A673 (cell line): ENCODE results near the gene ST7. TPM values are rescaled to one million over a fixed set of nuclear protein-coding genes. Genes with fewer than 3 reads are reported as not detected.

Experiments used
- BruUV-seq: library from RNA; stranded (reverse); fragments of 400-500 nt; replicated peaks from 2 replicates; lab custom pipeline; 2021; lab: Mats Ljungman, UMichigan
- CTCF ChIA-PET: fragments of 300-600 bp; sonication (Branson Sonifier 250); formaldehyde crosslinking; loops from one replicate; lab custom pipeline; 2022; ENCODE audit warnings: antibody characterized with exemption; lab: Charles Lee
- POLR2A ChIA-PET: fragments of 300-600 bp; sonication (Branson Sonifier 250); formaldehyde crosslinking; loops from one replicate; lab custom pipeline; 2022; ENCODE audit warnings: antibody characterized with exemption; ENCODE audit not compliant: low non-redundant PET; lab: Charles Lee
- DNase-seq: peaks from one replicate; pipeline ENCODE4 v3.0.0-alpha.2; 2015; ENCODE audit warnings: low spot score
- H3K27ac ChIP-seq: fragments of 200-600 bp; sonication (generic); 2 replicates; pipeline ENCODE4 v1.5.1; 2016; ENCODE audit warnings: mixed run types, low read depth, mild to moderate bottlenecking, mixed read lengths, antibody characterized with exemption, low read length; ENCODE audit not compliant: poor library complexity, severe bottlenecking
- H3K27me3 ChIP-seq: fragments of 200-600 bp; sonication (generic); replicated peaks from 2 replicates; pipeline ENCODE4 v1.6.1; 2017; ENCODE audit warnings: mixed run types, low read depth, mild to moderate bottlenecking, mixed read lengths, antibody characterized with exemption, low read length; ENCODE audit not compliant: insufficient read depth, poor library complexity
- H3K36me3 ChIP-seq: fragments of 200-600 bp; sonication (generic); 2 replicates; pipeline ENCODE4 v1.6.1; 2016; ENCODE audit warnings: mixed run types, mild to moderate bottlenecking, mixed read lengths, antibody characterized with exemption, low read length; ENCODE audit not compliant: insufficient read depth, poor library complexity, severe bottlenecking
- H3K4me1 ChIP-seq: fragments of 200-600 bp; sonication (generic); 2 replicates; pipeline ENCODE4 v1.6.1; 2017; ENCODE audit warnings: mixed run types, mild to moderate bottlenecking, mixed read lengths, antibody characterized with exemption, low read length; ENCODE audit not compliant: insufficient read depth, poor library complexity, severe bottlenecking
- H3K4me3 ChIP-seq: fragments of 200-600 bp; sonication (generic); 2 replicates; pipeline ENCODE4 v1.5.1; 2016; ENCODE audit warnings: low read depth, mixed run types, mild to moderate bottlenecking, mixed read lengths, low read length; ENCODE audit not compliant: poor library complexity, severe bottlenecking
- H3K9me3 ChIP-seq: fragments of 200-600 bp; sonication (generic); 2 replicates; pipeline ENCODE4 v1.6.1; 2016; ENCODE audit warnings: mixed run types, low read depth, mild to moderate bottlenecking, mixed read lengths, antibody characterized with exemption, low read length; ENCODE audit not compliant: poor library complexity, severe bottlenecking
- EZH2 ChIP-seq: fragments of 200-600 bp; sonication (generic); IDR thresholded peaks from 2 replicates; pipeline ENCODE4 v1.6.1; 2017; ENCODE audit warnings: borderline replicate concordance, low read depth, mild to moderate bottlenecking, mixed read lengths, antibody characterized with exemption, low read length; ENCODE audit not compliant: poor library complexity, severe bottlenecking
- intact Hi-C: fragments of 100-400 bp; cut with micrococcal nuclease; formaldehyde crosslinking; loops from one replicate; pipeline ENCODE4 v1.10.0; 2022; ENCODE audit not compliant: unreplicated experiment
- total RNA-seq: library from RNA; stranded (reverse); gene quantifications from 2 replicates; pipeline ENCODE4 v1.2.3, GENCODE V29; 2021
- TF ChIP-seq, protein P1 (sequence below): fragments of 300-800, 200-600 bp; sonication (generic); conservative IDR thresholded peaks from 2 replicates; pipeline ENCODE4 v1.5.1; 2017; ENCODE audit warnings: low read depth, mild to moderate bottlenecking, antibody characterized with exemption, low read length, moderate library complexity, mixed read lengths

The ST7 gene
- total RNA-seq, 1 experiment from 2014 or later, result 24.3 TPM

DNA sequence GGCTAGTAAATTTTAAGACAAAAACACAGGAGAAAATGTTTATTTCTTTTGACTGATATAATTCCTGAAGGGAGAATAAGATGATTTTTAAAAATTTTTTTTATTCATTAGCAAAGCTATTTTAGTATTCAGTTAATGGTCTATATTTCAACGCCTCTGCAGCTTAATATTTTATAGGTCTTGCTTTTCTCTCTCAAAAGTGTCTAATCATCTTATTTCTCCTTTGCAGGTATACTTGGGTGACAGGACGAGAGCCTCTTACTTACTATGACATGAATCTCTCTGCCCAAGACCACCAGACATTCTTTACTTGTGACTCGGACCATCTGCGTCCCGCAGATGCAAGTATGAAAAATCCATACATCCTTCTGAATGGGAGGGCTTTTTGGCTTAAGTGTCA is 177.0 kb downstream of the ST7 start:
- H3K27ac ChIP-seq, result no peak overlapping the region
- no peaks in the 10 kb centered on the region for H3K27me3 ChIP-seq
- intact Hi-C loops, result no loop called here
- no peaks in the 10 kb centered on the region for H3K36me3 ChIP-seq
- H3K9me3 ChIP-seq, result no peaks in the 10 kb centered on the region
- BruUV-seq, result no TSS peak
- no peak overlapping the region for H3K4me3 ChIP-seq
- POLR2A ChIA-PET, result interaction anchor here (0.7 kb wide), 1 partner anchor 152 kb away, joined by 4 read pairs; no protein-coding TSS in a partner anchor
- H3K4me1 ChIP-seq, result peaks cover 12% of the 10 kb centered on the region
- CTCF ChIA-PET, result no interaction called here
- no peak for DNase-seq
- TF ChIP-seq, protein P1, sequence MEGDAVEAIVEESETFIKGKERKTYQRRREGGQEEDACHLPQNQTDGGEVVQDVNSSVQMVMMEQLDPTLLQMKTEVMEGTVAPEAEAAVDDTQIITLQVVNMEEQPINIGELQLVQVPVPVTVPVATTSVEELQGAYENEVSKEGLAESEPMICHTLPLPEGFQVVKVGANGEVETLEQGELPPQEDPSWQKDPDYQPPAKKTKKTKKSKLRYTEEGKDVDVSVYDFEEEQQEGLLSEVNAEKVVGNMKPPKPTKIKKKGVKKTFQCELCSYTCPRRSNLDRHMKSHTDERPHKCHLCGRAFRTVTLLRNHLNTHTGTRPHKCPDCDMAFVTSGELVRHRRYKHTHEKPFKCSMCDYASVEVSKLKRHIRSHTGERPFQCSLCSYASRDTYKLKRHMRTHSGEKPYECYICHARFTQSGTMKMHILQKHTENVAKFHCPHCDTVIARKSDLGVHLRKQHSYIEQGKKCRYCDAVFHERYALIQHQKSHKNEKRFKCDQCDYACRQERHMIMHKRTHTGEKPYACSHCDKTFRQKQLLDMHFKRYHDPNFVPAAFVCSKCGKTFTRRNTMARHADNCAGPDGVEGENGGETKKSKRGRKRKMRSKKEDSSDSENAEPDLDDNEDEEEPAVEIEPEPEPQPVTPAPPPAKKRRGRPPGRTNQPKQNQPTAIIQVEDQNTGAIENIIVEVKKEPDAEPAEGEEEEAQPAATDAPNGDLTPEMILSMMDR, result no peak
- no peak for TF ChIP-seq EZH2

DNA sequence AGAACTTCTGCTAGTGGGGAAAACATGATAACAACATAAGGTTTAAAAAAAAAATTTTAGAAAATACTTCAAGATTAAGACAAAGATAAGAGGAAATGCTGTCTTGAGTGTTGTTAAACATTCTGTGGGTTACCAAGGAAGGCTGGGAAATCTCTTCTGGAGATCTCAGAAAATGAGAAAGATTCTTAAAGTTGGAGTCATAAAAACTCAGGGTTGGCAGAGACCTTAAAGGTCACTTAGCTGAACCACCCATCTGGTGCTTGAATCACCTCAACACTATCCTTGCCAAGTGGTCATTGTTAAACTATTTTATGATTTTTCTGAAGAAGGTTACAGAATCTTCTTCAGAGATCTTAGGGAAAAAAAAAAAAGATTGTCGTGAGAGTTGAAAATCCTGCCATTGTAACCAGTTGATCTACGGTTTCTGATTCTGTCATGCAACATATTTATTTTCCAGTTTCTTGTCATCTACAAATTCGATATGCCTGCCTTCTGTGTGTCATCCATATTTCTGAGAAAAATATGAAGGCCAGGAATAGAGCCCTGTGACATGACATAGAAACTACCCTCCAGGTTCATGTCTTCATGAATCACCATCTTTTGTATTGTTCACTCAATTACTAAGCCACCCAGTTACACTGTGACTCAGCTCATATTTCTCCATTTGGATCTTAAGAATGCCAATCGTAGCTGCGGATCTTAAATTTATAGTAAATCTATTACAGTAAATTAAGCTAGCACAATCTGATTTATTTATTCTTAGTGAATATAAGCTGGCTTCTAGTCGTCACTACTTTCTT is 179.2 kb downstream of the ST7 start:
- H3K9me3 ChIP-seq, result no peaks in the 10 kb centered on the region
- H3K4me3 ChIP-seq, result no peak overlapping the region
- intact Hi-C loops, result no loop called here
- H3K36me3 ChIP-seq, result no peaks in the 10 kb centered on the region
- TF ChIP-seq, protein P1, result no peak
- TF ChIP-seq EZH2, result no peak
- H3K4me1 ChIP-seq, result no peaks in the 10 kb centered on the region
- BruUV-seq, result no TSS peak
- H3K27me3 ChIP-seq, result no peaks in the 10 kb centered on the region
- no peak overlapping the region for H3K27ac ChIP-seq
- CTCF ChIA-PET, result no interaction called here
- POLR2A ChIA-PET, result no interaction called here
- no peak for DNase-seq

DNA sequence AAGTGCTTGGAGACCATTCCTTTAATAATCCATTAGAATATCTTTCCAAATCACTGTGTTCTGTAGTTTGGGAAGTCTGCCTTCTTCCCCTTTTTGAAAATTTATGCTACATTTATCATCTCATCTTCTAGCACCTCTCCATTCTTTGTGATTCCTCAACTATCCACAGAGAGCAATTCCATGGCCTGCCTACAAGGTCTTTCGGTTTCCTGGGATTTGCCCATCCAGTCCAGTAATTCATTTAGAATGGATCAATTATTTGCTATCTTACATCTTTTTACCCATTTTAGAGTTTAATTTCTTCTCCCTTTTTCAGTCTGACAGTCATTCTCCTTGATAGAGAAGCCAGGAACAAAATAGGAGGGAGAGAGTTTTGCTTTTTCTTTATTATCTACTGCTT is 179.8 kb downstream of the ST7 start:
- no peak overlapping the region for H3K4me3 ChIP-seq
- intact Hi-C loops, result no loop called here
- no peaks in the 10 kb centered on the region for H3K9me3 ChIP-seq
- TF ChIP-seq EZH2, result no peak
- TF ChIP-seq, protein P1, result no peak
- BruUV-seq, result no TSS peak
- no peaks in the 10 kb centered on the region for H3K36me3 ChIP-seq
- H3K4me1 ChIP-seq, result no peaks in the 10 kb centered on the region
- POLR2A ChIA-PET, result no interaction called here
- H3K27me3 ChIP-seq, result no peaks in the 10 kb centered on the region
- no peak overlapping the region for H3K27ac ChIP-seq
- CTCF ChIA-PET, result no interaction called here
- no peak for DNase-seq
